Adrenal gland (tissue), 12 donors: ENCODE measurements around the gene SEPTIN10. TPM values are rescaled to one million over a fixed set of nuclear protein-coding genes. Genes with fewer than 3 reads are reported as not detected.
A peak's percentile ranks its signal among the peaks of the same experiment; 100 is the strongest.

ENCODE experiments used
- DNase-seq, 7 donors: peaks; one replicate each; pipeline ENCODE4 v3.0.0-alpha.2; 2019 to 2020
- H3K27ac ChIP-seq, 5 donors: fragments of 200-600 bp; sonication (generic) in 4 of 5; 1 replicate in 3 of 5; 2 replicates in 2 of 5; pipeline versions ENCODE4 v1.5.1 to v1.8.0; 2016 to 2020; ENCODE audit warnings: mild to moderate bottlenecking in 1 of 5
- H3K27me3 ChIP-seq: fragments of 200-600 bp; 2 replicates; pipeline ENCODE4 v1.8.0; 2021
- H3K36me3 ChIP-seq, 2 donors: fragments of 200-600 bp; replicated peaks in 1 of 2; 1 replicate in 1 of 2; 2 replicates in 1 of 2; pipeline versions ENCODE4 v1.5.1 to v1.8.0; 2018 to 2022
- H3K4me1 ChIP-seq, 2 donors: fragments of 200-600 bp; replicated peaks in 1 of 2; 1 replicate in 1 of 2; 2 replicates in 1 of 2; pipeline versions ENCODE4 v1.5.1 to v1.8.0; 2018 to 2021
- H3K4me3 ChIP-seq, 4 donors: fragments of 200-600 bp; sonication (generic) in 3 of 4; one replicate each; pipeline ENCODE4 v1.5.1; 2016 to 2018
- H3K9me3 ChIP-seq, 3 donors: fragments of 200-600 bp; sonication (generic) in 1 of 3; replicated peaks in 1 of 3; 1 replicate in 2 of 3; 2 replicates in 1 of 3; pipeline versions ENCODE4 v1.5.1 to v1.8.0; 2016 to 2021
- CTCF ChIP-seq, 6 experiments: fragments of 450-650 bp in 4 of 6; fragments of 200-600 bp in 2 of 6; sonication (generic) in 1 of 6; IDR thresholded peaks; 1 replicate in 5 of 6; 2 replicates in 1 of 6; pipeline versions ENCODE4 v1.5.1 to v1.8.0; 2016 to 2021; ENCODE audit warnings: antibody characterized with exemption in 6 of 6, mild to moderate bottlenecking in 2 of 6, moderate library complexity in 1 of 6
- POLR2A ChIP-seq, 2 donors: fragments of 450-650 bp; IDR thresholded peaks; one replicate each; pipeline ENCODE4 v1.6.1; 2017; ENCODE audit warnings: antibody characterized with exemption in 2 of 2, mild to moderate bottlenecking in 2 of 2, moderate library complexity in 1 of 2
- WGBS, 4 donors: extraction: QIAGEN DNeasy Blood & Tissue Kit in 2 of 4; methylation state at CpG; one replicate each; pipeline versions ENCODE4 v1.1.5 to v1.1.7; 2013 to 2017; 5-methylcytosine and 5-hydroxymethylcytosine counted together
- intact Hi-C, 2 donors: fragments of 100-400 bp; cut with DNase I; formaldehyde crosslinking; loops; one replicate each; pipeline versions ENCODE4 v1.14.1 to v1.15.0; 2022 to 2023
- polyA plus RNA-seq, 3 donors: library from polyadenylated mRNA; stranded (reverse); fragments of 200-250 nt in 2 of 3; fragments of 350-450 nt in 1 of 3; fragmentation: Illumina TruSeq in 1 of 3; extraction: RNeasy Lipid Tissue Mini Kit (QIAGEN cat#74804) in 1 of 3; gene quantifications; one replicate each; pipeline ENCODE4 v1.2.3, GENCODE V29; 2013 to 2014
- total RNA-seq, 9 donors: library from RNA; depleted of rRNA in 4 of 9; stranded (reverse); fragments of >200 nt in 4 of 9; fragments of 120-200 nt in 1 of 9; fragmentation: NEBNext Ultra II Directional in 1 of 9; extraction: Animal tissue kit (Norgen Biotek cat#: 25700) in 1 of 9; gene quantifications; one replicate each; pipeline versions ENCODE4 v1.1.0 to v1.2.4, GENCODE V29; 2013 to 2023
- donor health status: healthy with polysubstance abuse.
- donor health status: Bipolar disorder and iron deficiency.
- donor health status: DM: yes; HTN: yes; CAD: no.
- donor health status: DM: no; HTN: no; CAD: no.
- donor health status: DM: no; HTN: no; CAD: no.
- donor health status: DM: yes; HTN: yes; CAD: no.

The SEPTIN10 gene
- total and polyA plus RNA-seq, 12 donors = 18.1 to 91.3 (median 44.8) TPM

GRCh38 chr2:109497463-109497862 lies 116.3 kb downstream of the SEPTIN10 start:
- H3K27me3 ChIP-seq = no peaks in the 10 kb centered on the region
- peak overlapping the region in 1 of 5 donors; percentile 40 for H3K27ac ChIP-seq
- H3K4me1 ChIP-seq = no peaks in the 10 kb centered on the region
- no peaks in the 10 kb centered on the region for H3K9me3 ChIP-seq
- TF ChIP-seq POLR2A (IDR thresholded peaks at IDR 0.05) (no peak), CTCF (IDR thresholded peaks at IDR 0.05) (no peak)
- 70 to 88% (median 75%) methylated on average over 8 of the region's 8 CpGs for WGBS, 4 donors
- intact Hi-C loops = no loop called here
- no peak overlapping the region for H3K4me3 ChIP-seq
- DNase-seq = no peak
- peaks cover 0 to 4% of the 10 kb centered on the region in 2 donors for H3K36me3 ChIP-seq

- H3K4me3 ChIP-seq = no peak overlapping the region
- TF ChIP-seq POLR2A (IDR thresholded peaks at IDR 0.05) = no peak
- TF ChIP-seq CTCF (IDR thresholded peaks at IDR 0.05) = no peak
Measured at GRCh38 chr2:109494351-109494750, 119.4 kb downstream of the SEPTIN10 start.

GRCh38 chr2:109493176-109493935 lies 120.4 kb downstream of the SEPTIN10 start:
- Histone ChIP-seq H3K36me3 (peaks cover 0 to 9% of the 10 kb centered on the region in 2 donors), H3K9me3 (no peaks in the 10 kb centered on the region), H3K27ac (no peak overlapping the region), H3K4me1 (no peaks in the 10 kb centered on the region), H3K27me3 (no peaks in the 10 kb centered on the region), H3K4me3 (no peak overlapping the region)
- DNase-seq = no peak
- no peak for TF ChIP-seq POLR2A (IDR thresholded peaks at IDR 0.05)
- TF ChIP-seq CTCF (IDR thresholded peaks at IDR 0.05) = no peak
- WGBS, 4 donors = 67 to 95% (median 82%) methylated on average over 4 of the region's 4 CpGs
- intact Hi-C loops = loop anchor here in 1 of 2 donors (5.0 kb wide), 1 partner anchor 366 kb away; the partner anchor contains the start of gene SH3RF3

More at GRCh38 chr2:109494351-109494750, 119.4 kb downstream of the SEPTIN10 start:
- no peaks in the 10 kb centered on the region for H3K9me3 ChIP-seq
- no peaks in the 10 kb centered on the region for H3K27me3 ChIP-seq
- no peak for DNase-seq
- no peak overlapping the region for H3K27ac ChIP-seq
- intact Hi-C loops = loop anchor here in 1 of 2 donors (5.0 kb wide), 1 partner anchor 367 kb away; the partner anchor contains the start of gene SH3RF3
- 80 to 92% (median 92%) methylated on average over 1 to 3 of the region's 3 CpGs; no CpG with 5 or more reads in 1 of the 4 donors for WGBS, 4 donors
- H3K4me1 ChIP-seq = no peaks in the 10 kb centered on the region
- peaks cover 0 to 9% of the 10 kb centered on the region in 2 donors for H3K36me3 ChIP-seq

Other genes with a start within 250 kb of the SEPTIN10 start
- 10 to 100 TPM in 4 of 9 donors, 1 to 10 TPM in 5; 5.5 to 15.5 (median 8.4) TPM for gene SOWAHC, start 398 bp upstream of the SEPTIN10 start, total RNA-seq
- 1 to 10 TPM; 2.2 to 3.8 (median 2.5) TPM for gene SOWAHC, start 398 bp upstream of the SEPTIN10 start, polyA plus RNA-seq
- gene RGPD5, start 180.3 kb upstream of the SEPTIN10 start, total RNA-seq = 10 to 100 TPM in 7 of 9 donors, 1 to 10 TPM in 2; 5.1 to 49.7 (median 31.5) TPM
- 10 to 100 TPM in 2 of 3 donors, 1 to 10 TPM in 1; 8.8 to 16.1 (median 10.5) TPM for gene RGPD5, start 180.3 kb upstream of the SEPTIN10 start, polyA plus RNA-seq